GM21515 (cell line): ENCODE data around the gene SURF1.
"Not testable (repeated sequence)": the region's sequence is repeated elsewhere in the genome, so short reads cannot be mapped to it uniquely, and the experiment has no call there.

Experiments
- ATAC-seq: cut with Tn5 transposase; IDR thresholded peaks from one replicate; pipeline ENCODE4 v1.9.1; 2021; ENCODE audit not compliant: unreplicated experiment

SURF1 gene

DNA sequence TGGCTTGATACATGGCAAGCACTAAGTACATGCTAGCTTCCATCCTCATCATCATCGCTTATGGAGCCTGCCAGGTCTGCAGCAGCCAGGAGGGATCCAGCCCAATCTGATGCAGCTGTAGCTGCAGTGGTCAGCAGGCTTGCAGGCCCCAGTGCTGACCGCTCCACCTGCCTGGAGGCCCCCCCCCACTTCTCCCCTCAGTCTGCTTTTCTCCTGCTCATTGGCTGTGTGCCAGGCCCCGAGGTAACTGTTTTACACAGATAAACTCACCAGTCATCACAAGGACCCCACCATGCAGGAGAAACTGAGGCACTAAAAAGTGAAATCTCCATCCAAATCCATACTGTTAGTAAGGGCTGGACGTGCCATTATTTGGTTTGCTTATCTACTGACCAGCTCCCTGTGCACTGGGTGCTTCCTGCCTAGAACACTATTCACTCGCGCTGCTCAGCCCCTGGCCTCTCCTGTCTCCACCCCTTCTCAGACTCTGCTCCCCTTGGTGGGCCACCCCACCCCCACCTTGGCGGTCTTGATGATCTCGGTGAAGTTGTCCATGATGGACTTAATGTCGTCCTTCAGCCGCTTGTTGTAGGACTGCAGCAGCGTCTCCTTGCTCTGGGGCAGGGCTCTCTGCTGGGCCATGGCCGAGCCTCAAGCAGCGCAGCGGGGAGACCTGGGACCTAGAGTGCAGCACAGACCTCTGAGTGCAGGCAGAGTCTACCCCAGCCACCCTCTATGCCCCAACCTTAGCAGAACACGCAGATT is 10.1 kb downstream of the SURF1 start:
- no peak for ATAC-seq

DNA sequence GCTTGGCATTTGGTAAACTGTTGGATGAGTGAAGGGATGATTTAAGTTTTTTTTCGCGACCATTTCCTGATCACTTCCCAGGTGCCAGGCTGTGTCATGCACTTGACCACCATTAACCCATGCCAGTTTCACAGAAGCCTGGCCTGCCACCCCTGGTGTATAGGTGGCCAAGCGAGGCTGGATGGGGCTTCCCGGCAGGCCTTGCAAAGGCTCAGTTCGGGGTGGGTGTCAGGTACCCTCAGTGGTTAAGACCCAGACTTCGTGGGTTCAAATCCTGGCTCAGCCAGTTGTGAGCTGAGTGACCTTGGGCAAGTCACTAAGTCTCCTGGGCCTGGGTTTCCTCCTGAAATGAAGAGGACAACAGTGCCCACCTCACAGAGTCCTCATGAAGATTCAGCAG is 10.7 kb downstream of the SURF1 start:
- no peak for ATAC-seq

- ATAC-seq: no peak
These were observed 11.3 kb downstream of the SURF1 start for GRCh38 chr9:133344979-133345378.

DNA sequence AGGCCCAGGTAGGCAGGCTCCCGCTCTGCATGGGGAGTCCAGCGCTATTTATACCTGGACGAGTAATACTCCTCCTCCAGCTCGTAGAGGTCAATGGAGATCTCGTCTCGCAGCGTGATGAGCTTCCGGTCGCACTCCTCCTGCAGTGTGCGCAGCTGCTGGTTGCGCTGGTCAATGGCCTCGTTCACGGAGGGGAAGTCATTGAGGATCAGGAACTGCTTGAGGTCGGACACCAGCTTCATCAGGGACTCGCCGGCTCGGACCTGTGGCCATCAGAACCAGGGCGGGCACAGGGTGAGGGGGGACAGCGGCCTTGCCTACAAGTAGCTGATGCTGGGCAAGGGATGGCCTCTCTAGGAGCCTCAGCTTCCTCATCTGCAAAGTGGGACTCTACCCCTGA is 12.2 kb downstream of the SURF1 start:
- ATAC-seq: no peak

- no peak for ATAC-seq
These were observed 13.7 kb downstream of the SURF1 start for GRCh38 chr9:133342570-133342969.

DNA sequence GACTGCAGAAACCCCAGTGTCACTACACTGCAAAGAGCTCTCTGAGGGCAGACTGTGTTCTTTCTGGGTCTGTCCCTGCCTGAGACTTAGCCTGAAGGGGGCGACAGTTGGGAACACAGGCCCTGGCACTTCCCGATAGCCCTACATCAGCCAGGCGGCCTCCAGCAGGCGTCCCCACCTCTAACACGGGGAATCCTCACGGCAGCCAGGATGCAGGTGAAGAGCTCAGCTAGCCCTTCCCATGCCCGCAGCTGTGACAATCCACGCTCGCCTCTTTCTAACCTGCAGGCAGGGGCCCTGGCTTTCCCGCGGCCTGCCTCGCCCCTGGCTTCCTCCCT is 14.2 kb downstream of the SURF1 start:
- no peak for ATAC-seq

DNA sequence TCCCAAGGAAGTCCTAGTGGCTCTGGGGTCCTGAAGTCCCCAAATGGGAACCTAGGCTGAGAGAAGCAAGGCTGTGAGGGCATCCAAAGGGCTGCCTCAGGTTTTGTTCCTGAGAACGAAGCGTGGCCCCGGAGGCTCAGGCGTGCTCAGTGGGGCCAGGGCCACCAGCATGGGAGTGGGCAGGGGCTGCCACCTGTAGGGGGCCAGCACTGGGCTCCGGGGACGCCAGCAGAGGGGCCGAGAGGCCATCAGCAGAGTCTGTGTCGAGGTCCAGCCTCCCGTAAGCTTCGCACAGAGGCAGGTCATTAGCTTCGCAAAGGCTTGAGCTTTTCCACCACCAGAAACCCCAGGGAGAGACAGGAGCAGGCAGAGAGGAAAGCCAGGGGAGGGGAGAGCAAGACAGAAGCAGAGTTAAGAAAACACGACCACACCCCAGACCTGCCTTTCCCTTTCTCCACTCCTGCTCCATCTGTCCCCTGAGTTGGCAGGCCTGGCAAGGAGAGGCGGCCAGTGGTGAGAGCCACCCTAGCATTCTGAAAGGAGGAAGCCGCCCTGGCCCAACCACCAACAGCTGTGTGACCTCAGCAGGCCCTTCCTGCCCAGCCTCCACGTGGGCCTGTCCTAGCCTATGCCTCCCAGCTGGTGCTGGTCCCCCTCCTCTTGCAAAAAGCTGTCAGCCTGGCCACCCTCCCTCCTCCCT is 14.8 kb downstream of the SURF1 start:
- ATAC-seq: no peak

GRCh38 chr9:133340916-133341315 is 15.4 kb downstream of the SURF1 start:
- ATAC-seq: no peak

DNA sequence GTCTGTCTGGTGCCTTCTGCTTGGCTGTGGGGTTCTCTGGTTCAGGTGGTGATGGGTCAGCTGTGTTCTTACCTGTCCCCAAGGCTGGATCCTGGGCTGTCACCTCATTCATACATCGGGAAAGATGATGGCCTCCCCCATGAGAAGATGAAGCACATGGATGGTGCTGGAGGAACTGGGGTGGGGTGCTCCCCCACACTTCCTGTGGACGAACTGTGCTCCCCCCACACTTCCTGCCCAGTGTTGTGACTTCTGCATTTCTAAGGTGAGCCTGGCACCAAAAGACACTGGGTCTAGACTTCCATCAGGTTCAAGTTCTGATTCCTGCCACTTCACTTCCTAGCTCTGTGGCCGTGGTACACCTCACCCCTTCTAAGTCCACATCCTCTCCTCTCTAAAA is 16.0 kb downstream of the SURF1 start:
- no peak for ATAC-seq

GRCh38 chr9:133339641-133340040 is 16.6 kb downstream of the SURF1 start:
- no peak for ATAC-seq

GRCh38 chr9:133335924-133336811 is 20.1 kb downstream of the SURF1 start, which contains the start of gene SURF6:
Gene SURF6 (minus strand): TSS chr9:133336188. CDS start chr9:133336132, 56 bp downstream.
- ATAC-seq: peak; percentile 87

- ATAC-seq: not testable (repeated sequence)
These were observed 21.4 kb downstream of the SURF1 start for GRCh38 chr9:133334888-133335287.

DNA sequence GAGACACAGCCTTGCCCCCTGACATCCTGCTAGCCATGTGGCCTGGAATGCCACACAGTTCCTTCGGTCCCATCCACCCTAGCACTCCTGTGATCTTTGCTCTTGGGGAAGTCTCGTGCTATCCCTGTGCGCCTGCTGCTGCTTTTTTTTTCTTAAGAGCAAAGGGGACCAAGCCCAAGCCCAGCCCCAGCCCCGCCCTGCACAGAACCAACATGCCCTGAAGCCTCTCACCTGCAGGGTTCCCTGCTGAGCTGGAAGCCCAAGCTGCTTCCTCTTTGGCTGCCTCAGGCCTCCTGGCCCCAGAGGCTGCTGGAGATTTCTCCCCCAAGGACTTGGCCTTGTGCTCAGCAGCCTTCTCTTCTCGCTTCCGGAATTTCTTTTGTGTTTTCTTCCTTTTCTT is 22.1 kb downstream of the SURF1 start:
- no peak for ATAC-seq

GRCh38 chr9:133333566-133333965 is 22.7 kb downstream of the SURF1 start:
- no peak for ATAC-seq

DNA sequence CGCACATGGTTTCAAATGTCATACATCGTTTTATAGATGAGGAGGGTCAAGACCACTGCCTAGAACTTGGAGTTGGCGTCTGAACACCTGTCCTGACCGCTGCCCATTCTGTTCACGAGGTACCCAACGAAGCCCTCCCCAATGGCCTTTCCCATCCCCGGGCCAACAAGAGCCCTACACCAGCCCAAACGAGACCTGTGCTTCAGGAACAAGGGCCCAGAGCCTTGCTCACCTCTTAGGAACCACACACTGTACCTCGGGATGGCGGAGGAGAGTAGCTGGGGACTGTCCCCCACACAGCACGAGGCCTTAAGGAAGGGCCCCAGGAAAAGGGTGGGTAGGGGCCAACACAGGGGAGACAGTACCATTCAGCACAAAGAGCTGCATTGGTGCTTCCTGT is 23.3 kb downstream of the SURF1 start:
- no peak for ATAC-seq

GRCh38 chr9:133332381-133332730 is 23.9 kb downstream of the SURF1 start:
- ATAC-seq: no peak

DNA sequence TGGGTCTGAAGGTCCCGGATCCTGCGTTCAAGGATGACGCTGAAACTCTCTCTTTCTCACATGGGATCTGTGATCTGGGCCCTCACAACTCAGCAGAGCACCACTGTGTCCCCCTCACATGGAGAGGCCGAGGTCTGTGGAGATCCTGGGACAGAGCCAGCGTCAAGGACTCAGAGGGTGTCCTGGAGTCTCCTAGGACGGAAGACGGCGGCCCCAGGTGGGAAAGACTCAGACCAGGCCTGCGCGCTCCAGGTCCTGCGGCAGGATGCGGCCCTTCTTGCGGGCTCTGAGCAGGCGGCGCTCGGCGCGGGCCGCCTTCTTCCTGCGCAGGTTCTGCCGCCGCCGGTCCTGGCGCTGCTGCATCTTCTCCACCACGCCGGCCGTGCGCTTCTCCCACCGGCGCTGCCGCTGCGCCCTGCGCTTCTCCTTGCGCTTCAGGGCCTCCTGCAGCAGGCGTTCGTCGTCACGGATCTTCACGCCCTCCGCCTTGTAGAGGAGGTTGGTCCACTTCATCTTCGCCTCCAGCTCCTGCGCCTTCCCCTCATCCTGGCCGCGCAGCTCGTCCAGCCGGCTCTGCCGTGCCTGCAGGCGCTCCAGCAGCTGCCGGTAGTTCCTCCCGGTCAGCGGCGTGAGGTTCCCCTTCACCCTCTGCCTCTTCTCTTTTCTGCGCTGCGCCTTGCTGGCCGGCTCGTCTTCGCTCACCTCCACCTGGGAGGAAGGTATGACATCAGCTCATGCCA is 24.5 kb downstream of the SURF1 start:
- no peak for ATAC-seq

GRCh38 chr9:133331221-133331620 is 25.1 kb downstream of the SURF1 start:
- ATAC-seq: no peak

DNA sequence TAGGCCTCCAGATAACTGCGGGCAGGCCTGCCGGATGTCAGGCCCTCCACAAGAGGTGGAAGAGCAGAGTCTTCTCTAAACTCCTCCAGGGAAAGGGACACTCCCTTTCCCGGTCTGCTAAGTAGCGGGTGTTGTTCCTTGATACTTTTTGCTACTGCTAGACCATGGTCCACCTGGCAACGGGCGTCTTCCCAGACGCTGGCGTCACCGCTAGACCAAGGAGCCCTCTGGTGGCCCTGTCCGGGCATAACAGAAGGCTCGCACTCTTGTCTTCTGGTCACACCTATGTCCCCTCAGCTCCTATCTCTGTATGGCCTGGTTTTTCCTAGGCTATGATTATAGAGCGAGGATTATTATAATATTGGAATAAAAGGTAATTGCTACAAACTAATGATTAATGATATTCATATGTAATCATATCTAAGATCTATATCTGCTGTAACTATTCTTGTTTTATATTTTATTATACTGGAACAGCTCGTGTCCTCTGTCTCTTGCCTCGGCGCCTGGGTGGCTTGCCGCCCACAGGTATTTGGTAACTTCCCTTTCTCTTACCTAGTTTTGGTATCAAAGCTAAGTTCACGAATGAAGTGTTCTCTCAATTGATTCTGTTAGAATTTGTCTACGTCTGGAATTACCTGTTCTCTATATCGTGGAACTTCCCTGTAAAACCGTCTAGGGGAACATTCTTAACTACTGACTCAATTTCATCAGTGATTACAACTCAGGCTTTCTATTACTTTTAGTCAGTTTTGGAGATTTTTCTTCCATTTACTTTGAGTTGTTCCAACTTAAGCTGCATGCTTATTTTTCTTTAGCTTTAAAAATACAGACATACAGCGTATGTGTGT is 26.8 kb downstream of the SURF1 start:
- not testable (repeated sequence) for ATAC-seq

GRCh38 chr9:133327834-133328484 is 28.3 kb downstream of the SURF1 start:
- no peak for ATAC-seq
